Activated B cell treated with CpG ODN at 0.5 μM for 24 hours (primary cell): Measurements from ENCODE around the gene FRG1. TPM values are rescaled to one million over a fixed set of nuclear protein-coding genes. Genes with fewer than 3 reads are reported as not detected.
"Not testable (repeated sequence)": the region's sequence is repeated elsewhere in the genome, so short reads cannot be mapped to it uniquely, and the experiment has no call there.

ENCODE experiments used
- ATAC-seq: fragments of 200-7000 bp; cut with Tn5 transposase; one replicate; pipeline ENCODE4 v1.10.0; 2021; ENCODE audit warnings: low read depth, mild to moderate bottlenecking, moderate library complexity
- CTCF ChIA-PET: fragments of 350-600 bp; sonication (Branson Sonifier 250); formaldehyde crosslinking; loops from one replicate; lab custom pipeline; 2021; ENCODE audit warnings: antibody characterized with exemption; lab: Charles Lee
- POLR2A ChIA-PET: fragments of 350-600 bp; sonication (Branson Sonifier 250); formaldehyde crosslinking; loops from one replicate; lab custom pipeline; 2021; ENCODE audit warnings: antibody characterized with exemption; lab: Charles Lee
- DNase-seq: peaks from one replicate; pipeline ENCODE4 v3.0.0; 2022
- H3K27ac Mint-ChIP-seq: one replicate; pipeline ENCODE4 v1.8.0; 2020; ENCODE audit warnings: mixed read lengths
- H3K27me3 Mint-ChIP-seq: one replicate; pipeline ENCODE4 v1.8.0; 2021; ENCODE audit warnings: mixed read lengths
- H3K36me3 Mint-ChIP-seq: one replicate; pipeline ENCODE4 v1.8.0; 2021; ENCODE audit warnings: low read depth, mixed read lengths
- H3K4me1 Mint-ChIP-seq: one replicate; pipeline ENCODE4 v1.8.0; 2021; ENCODE audit warnings: mixed read lengths
- H3K4me3 Mint-ChIP-seq: one replicate; pipeline ENCODE4 v1.8.0; 2020; ENCODE audit warnings: mild to moderate bottlenecking, mixed read lengths
- H3K9me3 Mint-ChIP-seq: one replicate; pipeline ENCODE4 v1.8.0; 2020; ENCODE audit warnings: mixed read lengths
- intact Hi-C: fragments of 100-400 bp; cut with micrococcal nuclease; formaldehyde crosslinking; loops from one replicate; pipeline ENCODE4 v1.15.1; 2024
- total RNA-seq: library from RNA; stranded (reverse); gene quantifications from 2 replicates; pipeline ENCODE4 v1.2.3, GENCODE V29; 2022
- TF ChIP-seq, protein P1 (sequence below): fragments of 200-600 bp; IDR thresholded peaks from one replicate; pipeline ENCODE4 v1.8.0; 2022; ENCODE audit warnings: antibody characterized with exemption, mild to moderate bottlenecking

The FRG1 gene
- total RNA-seq, 1 donor from 2014 or later, result 45.1 TPM

DNA sequence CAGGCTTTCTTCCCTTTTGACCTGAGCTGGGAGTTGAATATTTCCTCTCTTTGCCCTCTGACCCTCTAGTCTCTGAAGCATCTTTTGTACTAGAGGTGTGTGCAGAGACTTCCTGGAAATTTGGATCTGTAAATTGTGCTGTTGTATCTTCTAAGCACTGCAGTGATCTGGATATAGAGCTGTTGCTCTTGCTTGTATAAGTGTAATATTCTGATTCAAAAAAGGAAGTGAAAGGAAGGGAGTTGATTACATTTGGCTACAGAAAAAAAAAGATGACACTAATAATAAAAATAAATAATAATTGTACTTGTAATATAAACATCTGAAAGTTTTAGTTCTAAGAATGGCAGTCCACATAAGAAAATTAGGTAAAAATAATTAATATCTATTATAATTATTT, 33.0 kb downstream of the FRG1 start:
- ChIA-PET POLR2A (no interaction called here), CTCF (no interaction called here)
- Mint-ChIP-seq H3K4me3 (no peak overlapping the region), H3K27me3 (no peaks in the 10 kb centered on the region), H3K9me3 (no peaks in the 10 kb centered on the region), H3K36me3 (no peaks in the 10 kb centered on the region), H3K4me1 (no peaks in the 10 kb centered on the region), H3K27ac (no peak overlapping the region)
- ATAC-seq (no peak), DNase-seq (no peak)
- intact Hi-C loops, result no loop called here
- TF ChIP-seq, protein P1, sequence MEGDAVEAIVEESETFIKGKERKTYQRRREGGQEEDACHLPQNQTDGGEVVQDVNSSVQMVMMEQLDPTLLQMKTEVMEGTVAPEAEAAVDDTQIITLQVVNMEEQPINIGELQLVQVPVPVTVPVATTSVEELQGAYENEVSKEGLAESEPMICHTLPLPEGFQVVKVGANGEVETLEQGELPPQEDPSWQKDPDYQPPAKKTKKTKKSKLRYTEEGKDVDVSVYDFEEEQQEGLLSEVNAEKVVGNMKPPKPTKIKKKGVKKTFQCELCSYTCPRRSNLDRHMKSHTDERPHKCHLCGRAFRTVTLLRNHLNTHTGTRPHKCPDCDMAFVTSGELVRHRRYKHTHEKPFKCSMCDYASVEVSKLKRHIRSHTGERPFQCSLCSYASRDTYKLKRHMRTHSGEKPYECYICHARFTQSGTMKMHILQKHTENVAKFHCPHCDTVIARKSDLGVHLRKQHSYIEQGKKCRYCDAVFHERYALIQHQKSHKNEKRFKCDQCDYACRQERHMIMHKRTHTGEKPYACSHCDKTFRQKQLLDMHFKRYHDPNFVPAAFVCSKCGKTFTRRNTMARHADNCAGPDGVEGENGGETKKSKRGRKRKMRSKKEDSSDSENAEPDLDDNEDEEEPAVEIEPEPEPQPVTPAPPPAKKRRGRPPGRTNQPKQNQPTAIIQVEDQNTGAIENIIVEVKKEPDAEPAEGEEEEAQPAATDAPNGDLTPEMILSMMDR, result no peak

DNA sequence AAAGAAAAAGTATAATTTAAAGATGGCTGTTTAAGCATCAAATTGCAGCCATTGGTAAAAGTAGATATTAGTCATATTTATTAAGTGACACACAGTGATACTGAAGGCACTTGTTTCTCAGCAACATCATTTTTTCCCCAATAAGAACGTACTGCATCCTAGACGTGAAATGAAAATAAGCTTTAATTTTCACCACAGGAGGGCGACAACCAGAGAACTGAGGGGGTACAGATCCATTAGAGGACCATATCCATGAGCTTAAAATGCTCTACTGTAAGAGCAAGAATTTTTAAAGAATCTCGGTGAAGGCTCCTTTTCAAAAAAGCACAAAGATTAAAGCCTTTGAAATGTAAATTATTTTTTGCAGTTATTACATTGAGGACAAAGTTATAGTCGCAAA, 33.4 kb downstream of the FRG1 start:
- intact Hi-C loops, result no loop called here
- Mint-ChIP-seq H3K27me3 (no peaks in the 10 kb centered on the region), H3K36me3 (no peaks in the 10 kb centered on the region), H3K4me1 (no peaks in the 10 kb centered on the region), H3K4me3 (no peak overlapping the region), H3K9me3 (no peaks in the 10 kb centered on the region), H3K27ac (no peak overlapping the region)
- TF ChIP-seq, protein P1, result no peak
- CTCF ChIA-PET, result no interaction called here
- ATAC-seq (no peak), DNase-seq (no peak)
- POLR2A ChIA-PET, result no interaction called here

DNA sequence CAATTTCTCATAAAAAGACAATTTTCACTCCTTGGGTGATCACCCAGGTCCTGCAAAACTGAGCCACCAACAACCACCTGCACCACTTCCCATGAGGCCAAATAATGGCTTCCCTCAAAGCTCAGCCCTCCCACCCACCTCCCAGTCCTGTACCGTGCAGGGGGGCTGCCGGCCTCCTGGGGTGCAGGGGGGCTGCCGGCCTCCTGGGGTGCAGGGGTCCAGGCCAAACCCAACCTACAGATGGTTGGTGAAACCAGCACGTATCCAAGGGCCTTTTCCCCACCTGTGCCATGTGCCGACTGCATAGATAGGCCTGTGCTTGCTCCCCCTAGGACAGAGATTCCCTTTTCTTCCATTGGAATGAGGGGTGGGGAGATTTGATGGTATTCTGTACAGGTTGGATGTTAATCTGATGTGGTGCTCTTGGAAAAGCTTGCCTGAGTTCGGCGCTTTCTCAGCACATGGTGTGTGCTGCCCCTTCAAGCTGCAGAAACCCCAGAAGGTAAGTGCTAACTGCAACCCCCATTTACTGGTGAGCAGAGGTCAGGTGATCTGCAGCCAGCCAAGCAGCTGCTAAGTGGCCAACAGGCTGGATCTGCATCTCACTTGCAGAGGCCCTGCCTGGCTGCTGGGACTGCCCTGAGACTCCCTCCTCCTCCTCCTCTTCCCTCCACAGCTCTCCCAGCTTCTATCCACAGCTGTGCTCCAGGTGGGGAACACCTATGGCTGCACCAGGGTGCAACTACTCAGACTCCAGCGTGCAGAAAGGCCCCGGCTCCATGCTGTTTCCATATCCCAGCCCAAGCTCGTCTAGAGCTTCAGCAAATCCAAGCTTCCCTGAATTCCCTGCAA, 38.8 kb downstream of the FRG1 start:
- no peak for ATAC-seq
- DNase-seq, result no peak
- intact Hi-C loops, result no loop called here
- TF ChIP-seq, protein P1, result no peak
- POLR2A ChIA-PET, result no interaction called here
- H3K4me3 Mint-ChIP-seq, result no peak overlapping the region
- no peaks in the 10 kb centered on the region for H3K36me3 Mint-ChIP-seq
- no peak overlapping the region for H3K27ac Mint-ChIP-seq
- H3K27me3 Mint-ChIP-seq, result no peaks in the 10 kb centered on the region
- CTCF ChIA-PET, result no interaction called here
- H3K4me1 Mint-ChIP-seq, result no peaks in the 10 kb centered on the region
- no peaks in the 10 kb centered on the region for H3K9me3 Mint-ChIP-seq

DNA sequence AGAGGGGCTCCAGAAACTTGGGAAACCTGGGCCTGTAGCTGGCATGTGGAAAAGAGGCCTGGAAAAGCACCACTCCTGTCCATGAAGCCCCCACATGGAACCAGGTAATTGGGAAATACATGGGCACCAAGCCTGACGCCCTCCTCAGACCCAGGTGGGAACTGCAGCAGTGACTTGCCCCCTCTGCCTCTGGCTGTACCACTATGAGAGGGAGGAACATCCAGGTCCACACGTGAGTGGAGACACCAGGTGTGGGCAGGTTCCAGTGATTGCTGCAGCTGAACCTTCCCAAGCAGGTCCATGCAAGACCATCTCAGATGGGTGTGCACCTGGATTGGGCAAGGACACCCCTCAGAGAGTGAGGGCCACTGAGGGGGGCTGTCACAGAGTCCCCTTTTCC, 39.6 kb downstream of the FRG1 start:
- H3K27ac Mint-ChIP-seq, ATAC-seq, intact Hi-C loops, H3K27me3 Mint-ChIP-seq, DNase-seq, CTCF ChIA-PET, H3K4me3 Mint-ChIP-seq, H3K4me1 Mint-ChIP-seq, POLR2A ChIA-PET, H3K36me3 Mint-ChIP-seq, H3K9me3 Mint-ChIP-seq: not testable (repeated sequence)

DNA sequence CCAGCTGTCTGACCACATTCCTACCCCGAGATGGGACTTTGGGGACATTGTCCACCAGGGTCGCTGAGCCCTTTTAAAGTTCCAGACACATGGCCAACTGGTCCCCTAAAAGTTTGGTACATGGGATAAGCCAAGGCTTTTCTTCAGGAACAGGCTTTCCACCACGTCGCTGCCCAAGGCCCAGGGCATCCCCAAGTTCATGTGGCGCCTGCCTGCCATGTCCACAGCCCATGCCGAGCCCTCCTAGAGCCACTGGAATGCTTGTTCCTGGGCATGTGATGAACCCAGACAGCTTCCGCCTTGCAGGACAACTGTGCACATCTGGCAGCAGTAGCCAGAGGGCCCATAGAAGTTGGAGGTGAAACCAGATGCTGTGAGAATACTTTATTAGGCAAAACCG, 41.3 kb downstream of the FRG1 start:
- DNase-seq, result no peak
- CTCF ChIA-PET, result no interaction called here
- TF ChIP-seq, protein P1, result no peak
- intact Hi-C loops, result no loop called here
- H3K36me3 Mint-ChIP-seq, result no peaks in the 10 kb centered on the region
- H3K4me1 Mint-ChIP-seq, result no peaks in the 10 kb centered on the region
- no peak overlapping the region for H3K27ac Mint-ChIP-seq
- H3K9me3 Mint-ChIP-seq, result no peaks in the 10 kb centered on the region
- H3K4me3 Mint-ChIP-seq, result no peak overlapping the region
- no peaks in the 10 kb centered on the region for H3K27me3 Mint-ChIP-seq
- POLR2A ChIA-PET, result no interaction called here
- no peak for ATAC-seq

DNA sequence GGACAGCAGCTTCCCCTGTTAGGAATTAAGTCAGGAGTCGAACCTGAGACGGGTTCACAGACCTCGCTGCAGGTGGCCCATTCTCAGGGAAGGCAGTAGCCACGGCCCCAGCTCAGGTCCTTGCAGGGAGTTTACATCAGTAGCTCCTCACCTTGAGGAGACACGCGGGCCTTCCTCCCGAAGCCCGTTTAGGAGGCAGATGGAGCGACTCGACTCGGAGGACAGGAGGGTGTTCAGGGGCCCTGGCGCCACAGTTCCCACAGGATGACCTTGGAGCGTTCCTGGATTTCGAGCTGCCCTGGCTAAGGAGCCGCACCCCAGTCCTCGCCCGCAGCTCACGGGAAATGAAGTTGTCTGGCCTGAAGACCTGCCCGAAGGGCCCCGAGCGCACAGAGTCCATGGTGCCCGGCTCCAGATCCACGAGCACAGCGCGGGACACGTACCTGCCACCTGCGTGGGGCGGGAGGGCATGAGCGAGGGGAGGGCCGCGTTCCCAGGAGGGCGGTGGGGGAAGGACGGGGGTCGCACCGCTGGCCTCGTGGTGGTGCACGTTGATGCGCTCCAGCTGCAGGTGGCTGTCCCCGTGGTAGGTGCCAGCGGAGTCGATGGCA, 43.3 kb downstream of the FRG1 start:
- ATAC-seq, DNase-seq, H3K27me3 Mint-ChIP-seq, H3K4me3 Mint-ChIP-seq, H3K9me3 Mint-ChIP-seq, H3K4me1 Mint-ChIP-seq, H3K36me3 Mint-ChIP-seq, intact Hi-C loops, H3K27ac Mint-ChIP-seq, CTCF ChIA-PET, POLR2A ChIA-PET: not testable (repeated sequence)

DNA sequence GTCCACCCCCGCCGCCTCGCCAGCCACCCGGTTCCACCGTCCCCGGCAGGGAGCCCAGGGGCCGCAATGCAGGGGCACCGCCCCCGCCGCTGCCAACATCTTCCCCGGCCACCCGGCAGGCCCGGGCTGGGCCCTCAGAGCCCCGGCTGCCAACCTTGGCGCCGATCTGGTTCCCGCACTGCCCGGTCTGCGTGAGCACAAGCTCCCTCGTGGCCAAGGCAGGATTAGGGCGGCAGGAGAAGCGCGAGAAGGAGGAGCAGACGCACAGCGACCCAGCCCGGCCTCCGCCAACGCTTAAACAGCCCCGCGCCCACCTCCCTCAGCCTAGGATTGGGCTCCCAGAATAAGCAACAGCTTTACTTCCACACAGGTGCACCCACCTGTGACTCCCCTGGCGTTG, 44.0 kb downstream of the FRG1 start:
- H3K9me3 Mint-ChIP-seq, CTCF ChIA-PET, DNase-seq, H3K27ac Mint-ChIP-seq, H3K36me3 Mint-ChIP-seq, intact Hi-C loops, POLR2A ChIA-PET, H3K4me3 Mint-ChIP-seq, ATAC-seq, H3K27me3 Mint-ChIP-seq, H3K4me1 Mint-ChIP-seq: not testable (repeated sequence)

DNA sequence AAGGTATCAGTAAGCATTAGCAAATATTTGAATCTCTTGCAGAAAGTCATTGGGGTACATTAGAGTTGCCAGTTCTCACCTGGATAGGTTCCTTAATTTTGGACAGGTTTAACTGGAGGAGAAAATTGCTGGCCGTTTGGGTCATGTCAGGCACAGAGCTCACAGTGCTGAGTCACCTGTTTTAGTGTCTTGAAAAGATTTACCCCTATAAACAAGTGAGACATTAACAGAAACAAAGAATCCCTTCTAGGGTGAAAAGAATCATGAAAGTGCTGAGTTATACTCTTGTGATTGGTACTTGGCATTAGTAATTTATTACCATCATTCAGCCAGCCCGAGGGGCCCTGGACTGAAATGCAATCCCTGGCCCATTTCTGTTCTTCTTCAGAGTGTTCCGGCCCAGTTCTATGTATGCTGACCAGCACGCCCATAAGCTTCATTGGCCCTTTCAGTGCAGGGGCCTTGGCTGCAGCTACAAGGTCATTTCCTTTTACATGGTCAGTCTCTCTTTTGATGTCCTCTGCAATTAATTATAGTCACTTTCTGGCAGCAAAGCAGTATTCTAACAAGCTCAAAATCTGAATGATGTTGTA, 45.1 kb downstream of the FRG1 start:
- H3K4me1 Mint-ChIP-seq, H3K36me3 Mint-ChIP-seq, H3K27ac Mint-ChIP-seq, H3K4me3 Mint-ChIP-seq, DNase-seq, ATAC-seq, intact Hi-C loops, POLR2A ChIA-PET, CTCF ChIA-PET, H3K9me3 Mint-ChIP-seq, H3K27me3 Mint-ChIP-seq: not testable (repeated sequence)
